H1 (cell line): ENCODE data around the gene YIF1A. TPM values are rescaled to one million over a fixed set of nuclear protein-coding genes. Genes with fewer than 3 reads are reported as not detected.

Experiments
- CTCF ChIA-PET: fragments of 300-600 bp; sonication (Branson Sonifier 250); formaldehyde crosslinking; loops from one replicate; lab custom pipeline; 2021; ENCODE audit not compliant: partially characterized antibody; lab: Charles Lee
- POLR2A ChIA-PET: fragments of 300-600 bp; sonication (Branson Sonifier 250); formaldehyde crosslinking; loops from one replicate; lab custom pipeline; 2021; ENCODE audit warnings: inconsistent platforms; ENCODE audit not compliant: partially characterized antibody; lab: Charles Lee
- DNase-seq, 2 experiments: peaks; one replicate each; pipeline versions ENCODE4 v3.0.0 to v3.0.0-alpha.2; 2010 to 2022; ENCODE audit warnings: low spot score in 2 of 2, low read depth in 1 of 2, mixed read lengths in 1 of 2
- FAIRE-seq: peaks from 2 replicates; lab custom pipeline; 2011; peaks lifted over from hg19 to GRCh38; lab: Jason Lieb, UNC
- H2AFZ ChIP-seq: 2 replicates; pipeline ENCODE4 v1.8.1; 2012; ENCODE audit warnings: low read length, inconsistent platforms
- H2AK5ac ChIP-seq: 2 replicates; pipeline ENCODE4 v1.6.1; 2013; ENCODE audit warnings: low read depth, low read length
- H2BK120ac ChIP-seq: replicated peaks from 2 replicates; pipeline ENCODE3; 2013; ENCODE audit warnings: low read depth, low read length, inconsistent platforms
- H2BK12ac ChIP-seq: 2 replicates; pipeline ENCODE4 v1.6.1; 2013; ENCODE audit warnings: low read depth, low read length
- H2BK15ac ChIP-seq: 2 replicates; pipeline ENCODE4 v1.6.1; 2013; ENCODE audit warnings: low read length
- H2BK20ac ChIP-seq: 2 replicates; pipeline ENCODE4 v1.6.1; 2013; ENCODE audit warnings: low read length
- H2BK5ac ChIP-seq: 2 replicates; pipeline ENCODE4 v1.6.1; 2013; ENCODE audit warnings: low read depth, low read length
- H3K14ac ChIP-seq: 2 replicates; pipeline ENCODE4 v1.6.1; 2013; ENCODE audit warnings: inconsistent platforms; ENCODE audit not compliant: insufficient read length
- H3K18ac ChIP-seq: 2 replicates; pipeline ENCODE4 v1.6.1; 2013; ENCODE audit warnings: low read length; ENCODE audit errors: extremely low read depth
- H3K23ac ChIP-seq: 2 replicates; pipeline ENCODE4 v1.6.1; 2013; ENCODE audit warnings: inconsistent platforms; ENCODE audit not compliant: insufficient read length
- H3K23me2 ChIP-seq: 2 replicates; pipeline ENCODE4 v1.6.1; 2013; ENCODE audit warnings: low read depth, low read length
- H3K27ac ChIP-seq: 2 replicates; pipeline ENCODE4 v1.6.1; 2011; ENCODE audit warnings: low read depth, low read length, inconsistent platforms
- H3K27me3 ChIP-seq, 4 experiments: replicated peaks in 1 of 4; 1 replicate in 1 of 4; 2 replicates in 3 of 4; pipeline versions ENCODE4 v1.6.1 to v1.8.1; 2011 to 2013; ENCODE audit warnings: low read length in 3 of 4, mild to moderate bottlenecking in 3 of 4, inconsistent platforms in 2 of 4, mixed read lengths in 2 of 4, moderate library complexity in 1 of 4; ENCODE audit not compliant: control insufficient read depth in 3 of 4, insufficient read depth in 3 of 4; ENCODE audit errors: extremely low read depth in 1 of 4
- H3K36me3 ChIP-seq, 4 experiments: 2 replicates each; pipeline versions ENCODE4 v1.6.1 to v1.8.1; 2011 to 2013; ENCODE audit warnings: mild to moderate bottlenecking in 4 of 4, low read length in 3 of 4, moderate library complexity in 2 of 4, control low read depth in 1 of 4, inconsistent platforms in 1 of 4; ENCODE audit not compliant: insufficient read depth in 4 of 4, control insufficient read depth in 2 of 4
- H3K4ac ChIP-seq: replicated peaks from 2 replicates; pipeline ENCODE3; 2013; ENCODE audit warnings: low read length, low read depth, mixed read lengths, inconsistent platforms; ENCODE audit not compliant: insufficient read length
- H3K4me1 ChIP-seq, 4 experiments: replicated peaks in 1 of 4; 1 replicate in 1 of 4; 2 replicates in 3 of 4; pipeline versions ENCODE4 v1.6.1 to v1.8.1; 2011 to 2013; ENCODE audit warnings: low read length in 3 of 4, inconsistent platforms in 2 of 4, mixed read lengths in 1 of 4; ENCODE audit not compliant: insufficient read depth in 4 of 4, control insufficient read depth in 3 of 4
- H3K4me2 ChIP-seq, 2 experiments: 2 replicates each; pipeline versions ENCODE4 v1.6.1 to v1.8.1; 2011 to 2013; ENCODE audit warnings: low read depth in 2 of 2, low read length in 2 of 2, control low read depth in 1 of 2, inconsistent platforms in 1 of 2, mild to moderate bottlenecking in 1 of 2; ENCODE audit not compliant: insufficient read depth in 1 of 2
- H3K4me3 ChIP-seq, 4 experiments: fragments of 200-600, 300-600 bp in 1 of 4; sonication (generic), shearing (Covaris generic), sonication (Bioruptor Twin) in 1 of 4; 2 replicates each; pipeline versions ENCODE4 v1.5.1 to v1.8.1; 2011 to 2016; ENCODE audit warnings: low read length in 4 of 4, low read depth in 3 of 4, control low read depth in 2 of 4, inconsistent platforms in 2 of 4, mild to moderate bottlenecking in 2 of 4, mixed read lengths in 1 of 4, moderate library complexity in 1 of 4; ENCODE audit not compliant: insufficient read depth in 2 of 4; ENCODE audit errors: extremely low read depth in 1 of 4
- H3K56ac ChIP-seq: replicated peaks from 2 replicates; pipeline ENCODE3; 2013; ENCODE audit warnings: low read depth, mild to moderate bottlenecking, mixed read lengths, low read length, inconsistent platforms; ENCODE audit not compliant: insufficient read length
- H3K79me1 ChIP-seq: 2 replicates; pipeline ENCODE4 v1.6.1; 2013; ENCODE audit warnings: low read depth, low read length, control low read depth
- H3K79me2 ChIP-seq, 2 experiments: 2 replicates each; pipeline versions ENCODE4 v1.6.1 to v1.8.1; 2012 to 2013; ENCODE audit warnings: low read length in 2 of 2, mild to moderate bottlenecking in 2 of 2, inconsistent platforms in 1 of 2; ENCODE audit not compliant: insufficient read depth in 2 of 2, control insufficient read depth in 1 of 2
- H3K9ac ChIP-seq, 4 experiments: replicated peaks in 1 of 4; 1 replicate in 1 of 4; 2 replicates in 3 of 4; pipeline versions ENCODE4 v1.6.1 to v1.8.1; 2011 to 2013; ENCODE audit warnings: low read depth in 3 of 4, low read length in 3 of 4, control low read depth in 2 of 4, mild to moderate bottlenecking in 2 of 4, moderate library complexity in 2 of 4, inconsistent platforms in 1 of 4; ENCODE audit errors: extremely low read depth in 1 of 4
- H3K9me3 ChIP-seq, 2 experiments: 2 replicates each; pipeline versions ENCODE4 v1.6.1 to v1.8.1; 2012 to 2013; ENCODE audit warnings: mild to moderate bottlenecking in 2 of 2, moderate library complexity in 2 of 2, control low read depth in 1 of 2, inconsistent platforms in 1 of 2, low read depth in 1 of 2, low read length in 1 of 2, mixed read lengths in 1 of 2; ENCODE audit not compliant: insufficient read depth in 2 of 2
- H4K20me1 ChIP-seq, 2 experiments: replicated peaks in 1 of 2; 2 replicates each; pipeline versions ENCODE3 to v1.8.1; 2011 to 2013; ENCODE audit warnings: inconsistent platforms in 2 of 2, low read length in 2 of 2, mild to moderate bottlenecking in 1 of 2; ENCODE audit not compliant: insufficient read depth in 2 of 2, control insufficient read depth in 1 of 2
- H4K5ac ChIP-seq: 2 replicates; pipeline ENCODE4 v1.6.1; 2013; ENCODE audit warnings: low read length, low read depth, mixed read lengths, inconsistent platforms; ENCODE audit not compliant: insufficient read length
- H4K8ac ChIP-seq: 2 replicates; pipeline ENCODE4 v1.8.0; 2013; ENCODE audit warnings: mild to moderate bottlenecking, moderate library complexity, low read length, inconsistent platforms; ENCODE audit not compliant: insufficient read depth; ENCODE audit errors: extremely low read depth
- H4K91ac ChIP-seq: replicated peaks from 2 replicates; pipeline ENCODE3; 2013; ENCODE audit warnings: low read length, mixed read lengths, inconsistent platforms; ENCODE audit not compliant: insufficient read length
- BRCA1 ChIP-seq: IDR thresholded peaks from 2 replicates; pipeline ENCODE4 v1.6.1; 2012; ENCODE audit warnings: low read depth, low read length, improper control_type of control experiment
- CBX5 ChIP-seq: fragments of 300-800, 300-1000 bp; sonication (generic); IDR thresholded peaks from 2 replicates; pipeline ENCODE4 v1.7.1; 2016; ENCODE audit warnings: antibody characterized with exemption, low read length, low read depth
- CBX8 ChIP-seq: fragments of 300-800, 300-1000 bp; sonication (generic); IDR thresholded peaks from 2 replicates; pipeline ENCODE4 v1.7.1; 2016; ENCODE audit warnings: low read depth, low read length, borderline replicate concordance
- CHD1 ChIP-seq: IDR thresholded peaks from 2 replicates; pipeline ENCODE4 v1.6.1; 2012; ENCODE audit warnings: low read depth, low read length, improper control_type of control experiment
- CTBP2 ChIP-seq: IDR thresholded peaks from 2 replicates; pipeline ENCODE4 v1.7.0; 2011; ENCODE audit warnings: borderline replicate concordance, mild to moderate bottlenecking, moderate library complexity, mixed read lengths, low read length; ENCODE audit not compliant: insufficient read depth, insufficient read length
- CTCF ChIP-seq, 3 experiments: IDR thresholded peaks; 1 replicate in 2 of 3; 2 replicates in 1 of 3; pipeline versions ENCODE4 v1.5.1 to v1.6.1; 2011; ENCODE audit warnings: low read length in 3 of 3, mild to moderate bottlenecking in 3 of 3, inconsistent platforms in 2 of 3, low read depth in 1 of 3, moderate library complexity in 1 of 3; ENCODE audit not compliant: insufficient read depth in 1 of 3; ENCODE audit errors: control extremely low read depth in 1 of 3
- EGR1 ChIP-seq: IDR thresholded peaks from 2 replicates; pipeline ENCODE4 v1.6.1; 2011; ENCODE audit warnings: low read depth, low read length, borderline replicate concordance
- EP300 ChIP-seq, 2 experiments: IDR thresholded peaks; 1 replicate in 1 of 2; 2 replicates in 1 of 2; pipeline ENCODE4 v1.6.1; 2011 to 2012; ENCODE audit warnings: low read depth in 2 of 2, low read length in 2 of 2, mild to moderate bottlenecking in 2 of 2, borderline replicate concordance in 1 of 2, inconsistent platforms in 1 of 2, moderate library complexity in 1 of 2
- POLR2A ChIP-seq, 2 experiments: IDR thresholded peaks; 1 replicate in 1 of 2; 2 replicates in 1 of 2; pipeline ENCODE4 v1.6.1; 2011; ENCODE audit warnings: low read depth in 2 of 2, low read length in 2 of 2, mild to moderate bottlenecking in 2 of 2; ENCODE audit errors: control extremely low read depth in 1 of 2
- SAP30 ChIP-seq: fragments of 300-600 bp; sonication (generic); IDR thresholded peaks from 2 replicates; pipeline ENCODE4 v1.7.1; 2012; ENCODE audit warnings: low read length, moderate library complexity, mild to moderate bottlenecking, inconsistent platforms; ENCODE audit not compliant: insufficient read depth, insufficient replicate concordance
- TCF12 ChIP-seq: IDR thresholded peaks from 2 replicates; pipeline ENCODE4 v1.6.1; 2011; ENCODE audit warnings: low read depth, mild to moderate bottlenecking, low read length
- WGBS, 2 experiments: shearing (Covaris generic) in 1 of 2; methylation state at CpG; one replicate each; pipeline versions ENCODE4 v1.1.6 to v1.1.7; 2013 to 2015; ENCODE audit warnings: low lambda C conversion rate in 2 of 2, mixed read lengths in 2 of 2, inconsistent platforms in 1 of 2, low coverage in 1 of 2, missing lambda C conversion rate in 1 of 2; ENCODE audit not compliant: insufficient replicate concordance in 2 of 2, insufficient coverage in 1 of 2, insufficient read length in 1 of 2; ENCODE audit errors: extremely low coverage in 1 of 2, missing lambda C conversion rate in 1 of 2; 5-methylcytosine and 5-hydroxymethylcytosine counted together
- polyA plus RNA-seq, 7 experiments: library from polyadenylated mRNA; depleted of rRNA in 3 of 7; stranded (reverse) in 5 of 7; unstranded in 2 of 7; fragments of >200 nt in 5 of 7; fragments of 200-250 nt in 2 of 7; gene quantifications; 1 replicate in 5 of 7; 2 replicates in 1 of 7; 4 replicates in 1 of 7; pipeline versions ENCODE4 v1.2.1 to v1.2.3, GENCODE V29; 2011 to 2013; ENCODE audit warnings: missing spikeins in 2 of 7, mixed read lengths in 2 of 7
- total RNA-seq: library from RNA; stranded (reverse); fragmentation: NEBNext Ultra II Directional; extraction: Animal tissue kit (Norgen Biotek cat#: 25700); gene quantifications from 2 replicates; pipeline ENCODE4 v1.2.1, GENCODE V29; 2021

Gene YIF1A
- total and polyA plus RNA-seq, 2 of the 8 experiments (the other 6 are each of a cell fraction or from before 2014, with no cell fraction given), result 70.1 to 178 TPM

GRCh38 chr11:66262191-66262590 is 26.8 kb downstream of the YIF1A start:
- peaks cover 0 to 5% of the 10 kb centered on the region in 2 experiments; a peak in 1 of 4 replicates for H3K79me2 ChIP-seq
- no peaks in the 10 kb centered on the region for H3K27me3 ChIP-seq
- DNase-seq, result no peak
- H3K4me2 ChIP-seq, result no peak overlapping the region
- no peak overlapping the region for H3K14ac ChIP-seq
- 89% methylated on average over 5 of the region's 5 CpGs; no CpG with 5 or more reads in 1 of the 2 experiments for WGBS, 2 experiments
- peaks cover 14 to 27% (median 20%) of the 10 kb centered on the region in 4 experiments; a peak in 7 of 8 replicates for H3K36me3 ChIP-seq
- H2AK5ac ChIP-seq, result no peak overlapping the region
- no peak overlapping the region for H4K91ac ChIP-seq
- no peak overlapping the region for H3K9ac ChIP-seq
- H3K9me3 ChIP-seq, result no peaks in the 10 kb centered on the region
- H2BK5ac ChIP-seq, result peak overlapping the region; percentile 16; the same call in 1 of the 2 replicates
- no peak overlapping the region for H3K4me3 ChIP-seq
- H2BK120ac ChIP-seq, result no peak overlapping the region
- H3K4me1 ChIP-seq, result peaks cover 0 to 5% (median 3%) of the 10 kb centered on the region in 4 experiments; a peak in 5 of 7 replicates
- H3K23ac ChIP-seq, result no peak overlapping the region
- ChIA-PET CTCF (interaction anchor here (0.6 to 2.8 kb wide), 8 partner anchors 9 to 1202 kb away, joined by 3 to 7 read pairs (median 4); no protein-coding TSS in a partner anchor), POLR2A (interaction anchor here (0.8 to 2.5 kb wide), 5 partner anchors 9 to 21 kb away, joined by 3 to 7 read pairs (median 5); partner anchors contain the start of gene CNIH2)
- H3K18ac ChIP-seq, result no peak overlapping the region
- H3K4ac ChIP-seq, result no peak overlapping the region
- H3K27ac ChIP-seq, result no peak overlapping the region
- no peak overlapping the region for H4K8ac ChIP-seq
- no peak for FAIRE-seq
- no peak overlapping the region for H2BK15ac ChIP-seq
- no peak overlapping the region for H3K56ac ChIP-seq
- no peak overlapping the region for H4K5ac ChIP-seq
- no peak overlapping the region for H2BK20ac ChIP-seq
- no peaks in the 10 kb centered on the region; the same call in 1 of the 2 replicates for H3K79me1 ChIP-seq
- no peak overlapping the region for H2BK12ac ChIP-seq
- peaks cover 11 to 29% of the 10 kb centered on the region in 2 experiments for H4K20me1 ChIP-seq
- H2AFZ ChIP-seq, result no peak overlapping the region
- H3K23me2 ChIP-seq, result peaks cover 4% of the 10 kb centered on the region
- no peak for TF ChIP-seq CTBP2
- no peak for TF ChIP-seq TCF12
- no peak for TF ChIP-seq EGR1
- no peak for TF ChIP-seq CBX5
- TF ChIP-seq POLR2A (IDR thresholded peaks at IDR 0.05; ENCODE audit: control extremely low read depth in 1 of 2, low read depth in 2 of 2, low read length in 2 of 2), result no peak
- TF ChIP-seq SAP30, result no peak
- no peak for TF ChIP-seq CTCF (IDR thresholded peaks at IDR 0.05; ENCODE audit: control extremely low read depth in 1 of 3, insufficient read depth in 1 of 3, low read depth in 1 of 3, low read length in 3 of 3)
- TF ChIP-seq CBX8, result no peak
- no peak for TF ChIP-seq EP300 (IDR thresholded peaks at IDR 0.05; ENCODE audit: borderline replicate concordance in 1 of 2, low read depth in 2 of 2, low read length in 2 of 2)
- TF ChIP-seq BRCA1, result no peak
- no peak for TF ChIP-seq CHD1
